Spleen (tissue), 11 donors: ENCODE results near the gene CLIP1. TPM values are rescaled to one million over a fixed set of nuclear protein-coding genes. Genes with fewer than 3 reads are reported as not detected.
A peak's percentile ranks its signal among the peaks of the same experiment; 100 is the strongest.
"Not testable (repeated sequence)": the region's sequence is repeated elsewhere in the genome, so short reads cannot be mapped to it uniquely, and the experiment has no call there.

ENCODE experiments used
- DNase-seq: peaks from one replicate; pipeline ENCODE4 v3.0.0-alpha.2; 2020
- H3K27ac ChIP-seq, 8 donors: fragments of 200-600 bp; sonication (generic) in 7 of 8; 1 replicate in 4 of 8; 2 replicates in 4 of 8; pipeline versions ENCODE4 v1.5.0 to v1.8.0; 2016 to 2021; ENCODE audit warnings: inconsistent platforms in 4 of 8, mild to moderate bottlenecking in 4 of 8, moderate library complexity in 1 of 8
- H3K27me3 ChIP-seq, 7 donors: fragments of 200-600 bp; sonication (generic) in 6 of 7; replicated peaks in 1 of 7; 1 replicate in 4 of 7; 2 replicates in 3 of 7; pipeline versions ENCODE4 v1.5.0 to v1.8.0; 2016 to 2021; ENCODE audit warnings: inconsistent platforms in 3 of 7, mild to moderate bottlenecking in 1 of 7
- H3K36me3 ChIP-seq, 6 donors: fragments of 200-600 bp; sonication (generic) in 5 of 6; 1 replicate in 4 of 6; 2 replicates in 2 of 6; pipeline versions ENCODE4 v1.5.0 to v1.8.0; 2016 to 2021; ENCODE audit warnings: inconsistent platforms in 2 of 6
- H3K4me1 ChIP-seq, 6 donors: fragments of 200-600 bp; sonication (generic) in 5 of 6; 1 replicate in 3 of 6; 2 replicates in 3 of 6; pipeline versions ENCODE4 v1.5.0 to v1.8.0; 2016 to 2021; ENCODE audit warnings: inconsistent platforms in 3 of 6
- H3K4me3 ChIP-seq, 8 donors: fragments of 200-600 bp; sonication (generic) in 7 of 8; 1 replicate in 4 of 8; 2 replicates in 4 of 8; pipeline versions ENCODE4 v1.5.0 to v1.8.0; 2016 to 2021; ENCODE audit warnings: inconsistent platforms in 4 of 8, mild to moderate bottlenecking in 4 of 8, moderate library complexity in 2 of 8
- H3K9me3 ChIP-seq, 8 donors: fragments of 200-600 bp; sonication (generic) in 7 of 8; 1 replicate in 4 of 8; 2 replicates in 4 of 8; pipeline versions ENCODE4 v1.5.0 to v1.8.0; 2016 to 2021; ENCODE audit warnings: inconsistent platforms in 4 of 8
- POLR2A ChIP-seq, 3 donors: fragments of 450-650 bp; IDR thresholded peaks; one replicate each; pipeline ENCODE4 v1.5.1; 2017; ENCODE audit warnings: antibody characterized with exemption in 3 of 3, mild to moderate bottlenecking in 1 of 3
- POLR2AphosphoS5 ChIP-seq, 3 donors: sonication (generic); formaldehyde crosslinking; IDR thresholded peaks; one replicate each; pipeline ENCODE4 v1.5.1; 2017; ENCODE audit warnings: antibody characterized with exemption in 3 of 3
- WGBS, 5 donors: extraction: QIAGEN DNeasy Blood & Tissue Kit in 3 of 5; methylation state at CpG; one replicate each; pipeline versions ENCODE4 v1.1.5 to v1.1.7; 2013 to 2018; 5-methylcytosine and 5-hydroxymethylcytosine counted together
- intact Hi-C: fragments of 100-400 bp; cut with DNase I; formaldehyde crosslinking; loops from one replicate; pipeline ENCODE4 v1.15.0; 2023; ENCODE audit warnings: low total_unique reads
- polyA plus RNA-seq, 3 donors: library from polyadenylated mRNA; stranded (reverse); fragments of 200-250 nt; gene quantifications; one replicate each; pipeline ENCODE4 v1.2.1, GENCODE V29; 2013
- total RNA-seq, 7 donors: library from RNA; depleted of rRNA in 3 of 7; stranded (reverse); fragments of >200 nt in 3 of 7; fragmentation: NEBNext Ultra II Directional in 4 of 7; extraction: Animal tissue kit (Norgen Biotek cat#: 25700) in 4 of 7; gene quantifications; one replicate each; pipeline versions ENCODE4 v1.1.0 to v1.2.1, GENCODE V29; 2016 to 2021
- TF ChIP-seq, protein P1 (sequence below), 11 experiments: fragments of 200-600 bp in 7 of 11; fragments of 450-650 bp in 4 of 11; sonication (generic) in 4 of 11; IDR thresholded peaks in 8 of 11; conservative IDR thresholded peaks in 3 of 11; 1 replicate in 7 of 11; 2 replicates in 4 of 11; pipeline versions ENCODE4 v1.4.0 to v1.8.0; 2016 to 2021; ENCODE audit warnings: antibody characterized with exemption in 11 of 11, inconsistent platforms in 4 of 11, mild to moderate bottlenecking in 1 of 11
- donor health status: healthy with polysubstance abuse.
- donor health status: DM: no; HTN: no; CAD: no; lungs with moderate emphysema.
- donor health status: DM: no; HTN: no; CAD: no.
- donor health status: Bipolar disorder and iron deficiency.
- donor health status: healthy.
- donor health status: DM: no; HTN: no; CAD: no.
- donor health status: DM: yes; HTN: yes; CAD: no.

Gene CLIP1
- total and polyA plus RNA-seq, 10 donors, result 7.8 to 80.2 (median 57.2) TPM

DNA sequence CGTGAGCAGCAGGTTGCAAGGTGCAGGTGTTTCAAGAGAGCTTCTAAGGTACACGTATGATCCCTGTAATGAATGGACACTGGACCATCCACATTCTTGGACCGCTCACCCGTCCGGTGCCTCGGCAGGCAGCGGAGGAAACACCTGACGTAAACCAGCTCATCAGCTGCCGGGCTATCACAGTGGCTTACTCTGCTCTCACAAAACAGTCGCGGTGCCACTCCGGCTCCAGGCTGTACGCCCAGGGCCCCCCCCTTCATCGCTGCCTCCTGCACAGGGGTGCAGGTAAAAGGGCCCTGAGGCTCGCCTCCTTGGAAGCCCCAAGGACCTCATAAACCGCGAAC, 156.6 kb downstream of the CLIP1 start:
- TF ChIP-seq, protein P1, sequence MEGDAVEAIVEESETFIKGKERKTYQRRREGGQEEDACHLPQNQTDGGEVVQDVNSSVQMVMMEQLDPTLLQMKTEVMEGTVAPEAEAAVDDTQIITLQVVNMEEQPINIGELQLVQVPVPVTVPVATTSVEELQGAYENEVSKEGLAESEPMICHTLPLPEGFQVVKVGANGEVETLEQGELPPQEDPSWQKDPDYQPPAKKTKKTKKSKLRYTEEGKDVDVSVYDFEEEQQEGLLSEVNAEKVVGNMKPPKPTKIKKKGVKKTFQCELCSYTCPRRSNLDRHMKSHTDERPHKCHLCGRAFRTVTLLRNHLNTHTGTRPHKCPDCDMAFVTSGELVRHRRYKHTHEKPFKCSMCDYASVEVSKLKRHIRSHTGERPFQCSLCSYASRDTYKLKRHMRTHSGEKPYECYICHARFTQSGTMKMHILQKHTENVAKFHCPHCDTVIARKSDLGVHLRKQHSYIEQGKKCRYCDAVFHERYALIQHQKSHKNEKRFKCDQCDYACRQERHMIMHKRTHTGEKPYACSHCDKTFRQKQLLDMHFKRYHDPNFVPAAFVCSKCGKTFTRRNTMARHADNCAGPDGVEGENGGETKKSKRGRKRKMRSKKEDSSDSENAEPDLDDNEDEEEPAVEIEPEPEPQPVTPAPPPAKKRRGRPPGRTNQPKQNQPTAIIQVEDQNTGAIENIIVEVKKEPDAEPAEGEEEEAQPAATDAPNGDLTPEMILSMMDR (IDR thresholded peaks at IDR 0.05 in 8 of 11, conservative IDR thresholded peaks at IDR 0.05 in 3 of 11), result no peak
- TF ChIP-seq POLR2AphosphoS5 (IDR thresholded peaks at IDR 0.05) (no peak), POLR2A (IDR thresholded peaks at IDR 0.05) (no peak)
- H3K4me3 ChIP-seq, result peak overlapping the region; percentile 69 to 99 (median 94)
- no peaks in the 10 kb centered on the region for H3K9me3 ChIP-seq
- H3K36me3 ChIP-seq, result peaks cover 0 to 50% (median 28%) of the 10 kb centered on the region in 6 donors
- peaks cover 11 to 39% (median 30%) of the 10 kb centered on the region in 6 donors for H3K4me1 ChIP-seq
- intact Hi-C loops, result no loop called here
- DNase-seq, result no peak
- 0 to 2% (median 0%) methylated on average over 8 to 17 of the region's 17 CpGs for WGBS, 5 donors
- H3K27ac ChIP-seq, result peak overlapping the region; percentile 86 to 97 (median 96)
- no peaks in the 10 kb centered on the region for H3K27me3 ChIP-seq

DNA sequence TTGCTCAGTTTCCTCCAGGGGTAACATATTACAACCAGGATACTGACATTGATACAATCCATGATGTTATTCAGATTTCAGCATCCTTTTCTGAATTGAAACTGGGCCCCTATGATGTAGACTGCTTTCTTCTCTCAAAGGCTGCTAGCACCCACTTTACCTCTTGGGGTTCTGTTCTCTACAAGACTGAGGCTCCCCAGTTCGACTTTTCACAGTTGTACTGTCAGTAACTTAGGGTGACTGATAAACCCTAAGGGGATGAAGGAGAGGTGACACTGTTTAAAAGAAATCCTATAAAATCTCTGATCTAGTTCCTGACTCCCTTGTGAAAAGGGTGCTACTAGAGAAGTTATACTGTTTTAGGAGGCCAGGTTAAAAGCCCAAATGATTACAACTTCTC, 157.0 kb downstream of the CLIP1 start:
- Histone ChIP-seq H3K36me3 (peaks cover 0 to 50% (median 32%) of the 10 kb centered on the region in 6 donors), H3K27ac (peak overlapping the region; percentile 86 to 97 (median 96)), H3K4me3 (peak overlapping the region; percentile 69 to 99 (median 94)), H3K4me1 (peaks cover 11 to 39% (median 30%) of the 10 kb centered on the region in 6 donors), H3K27me3 (no peaks in the 10 kb centered on the region), H3K9me3 (no peaks in the 10 kb centered on the region)
- TF ChIP-seq POLR2AphosphoS5 (IDR thresholded peaks at IDR 0.05), result no peak
- TF ChIP-seq POLR2A (IDR thresholded peaks at IDR 0.05), result no peak
- TF ChIP-seq, protein P1 (IDR thresholded peaks at IDR 0.05 in 8 of 11, conservative IDR thresholded peaks at IDR 0.05 in 3 of 11), result no peak
- intact Hi-C loops, result no loop called here
- no peak for DNase-seq
- 6 to 23% (median 15%) methylated on average over 1 of the region's 1 CpG for WGBS, 5 donors

- intact Hi-C loops, H3K4me3 ChIP-seq, H3K27me3 ChIP-seq, H3K27ac ChIP-seq, DNase-seq, H3K9me3 ChIP-seq: not testable (repeated sequence)
- Histone ChIP-seq H3K36me3 (peaks cover 0 to 90% (median 75%) of the 10 kb centered on the region in 6 donors), H3K4me1 (peaks cover 11 to 25% (median 19%) of the 10 kb centered on the region in 6 donors)
- WGBS, 5 donors, result 89 to 92% (median 91%) methylated on average over 14 of the region's 14 CpGs
Measured at GRCh38 chr12:122260735-122261134, 161.7 kb downstream of the CLIP1 start.

DNA sequence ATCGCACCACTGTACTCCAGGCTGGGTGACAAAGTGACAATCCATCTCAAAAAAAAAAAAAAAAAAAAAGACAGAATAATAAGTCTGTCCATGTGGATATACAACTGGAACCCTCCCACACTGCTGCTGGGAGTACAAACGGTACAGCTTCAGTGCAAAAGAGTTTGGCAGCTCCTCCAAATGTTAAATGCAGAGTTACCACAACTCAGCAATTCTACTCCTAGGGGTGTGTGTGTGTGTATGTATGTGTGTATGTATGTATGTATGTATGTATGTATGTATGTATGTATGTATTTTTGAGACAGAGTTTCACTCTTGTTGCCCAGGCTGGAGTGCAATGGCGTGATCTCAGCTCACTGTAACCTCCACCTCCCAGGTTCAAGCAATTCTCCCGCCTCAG, 163.5 kb downstream of the CLIP1 start:
- DNase-seq, H3K27ac ChIP-seq, H3K27me3 ChIP-seq, H3K9me3 ChIP-seq, H3K4me3 ChIP-seq, intact Hi-C loops, H3K4me1 ChIP-seq: not testable (repeated sequence)
- H3K36me3 ChIP-seq, result peaks cover 0 to 100% (median 79%) of the 10 kb centered on the region in 6 donors
- 86 to 95% (median 89%) methylated on average over 4 of the region's 4 CpGs for WGBS, 5 donors

DNA sequence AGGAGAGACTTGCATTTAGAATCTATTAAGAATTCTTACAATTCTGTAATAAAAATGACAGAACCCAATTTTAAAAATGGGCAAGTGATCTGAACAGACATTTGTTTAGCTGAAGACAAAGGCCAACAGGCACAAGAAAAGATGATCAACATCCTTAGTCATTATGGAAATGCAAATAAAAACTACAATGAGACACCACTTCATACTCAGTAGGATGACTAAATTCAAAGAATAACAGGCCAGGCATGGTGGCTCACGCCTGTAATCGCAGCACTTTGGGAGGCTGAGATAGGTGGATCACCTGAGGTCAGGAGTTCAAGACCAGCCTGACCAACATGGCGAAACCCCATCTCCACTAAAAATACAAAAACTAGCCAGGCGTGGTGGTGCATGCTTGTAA, 164.0 kb downstream of the CLIP1 start:
- H3K4me3 ChIP-seq, H3K27ac ChIP-seq, H3K27me3 ChIP-seq, DNase-seq, H3K4me1 ChIP-seq, H3K9me3 ChIP-seq, intact Hi-C loops: not testable (repeated sequence)
- 92 to 99% (median 95%) methylated on average over 4 of the region's 4 CpGs for WGBS, 5 donors
- peaks cover 0 to 100% (median 76%) of the 10 kb centered on the region in 6 donors for H3K36me3 ChIP-seq

DNA sequence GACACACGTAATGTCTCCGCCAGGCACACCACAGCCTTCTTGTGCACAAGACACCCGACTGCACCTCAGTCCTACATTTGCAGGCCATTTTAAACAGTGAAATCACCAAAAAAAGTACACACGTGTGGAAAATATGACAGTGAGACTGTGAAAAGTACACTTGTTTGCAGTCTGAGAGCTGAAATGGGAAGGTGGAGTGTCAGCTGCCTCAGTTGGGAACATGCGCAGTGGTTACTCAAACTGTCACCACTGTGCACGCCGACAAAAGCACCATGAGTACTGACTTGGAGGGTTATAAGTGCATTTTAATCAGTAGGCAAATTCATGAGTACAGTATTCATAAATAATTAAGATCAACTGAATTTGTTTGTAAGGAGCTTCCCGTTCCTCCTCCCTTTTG, 171.9 kb downstream of the CLIP1 start:
- Histone ChIP-seq H3K27me3 (no peaks in the 10 kb centered on the region), H3K4me1 (no peaks in the 10 kb centered on the region), H3K36me3 (peaks cover 0 to 99% (median 47%) of the 10 kb centered on the region in 6 donors), H3K27ac (no peak overlapping the region), H3K4me3 (no peak overlapping the region), H3K9me3 (no peaks in the 10 kb centered on the region)
- DNase-seq, result no peak
- WGBS, 5 donors, result 96 to 98% (median 96%) methylated on average over 8 of the region's 8 CpGs
- TF ChIP-seq POLR2A (IDR thresholded peaks at IDR 0.05) (no peak), POLR2AphosphoS5 (IDR thresholded peaks at IDR 0.05) (no peak)
- TF ChIP-seq, protein P1 (IDR thresholded peaks at IDR 0.05 in 8 of 11, conservative IDR thresholded peaks at IDR 0.05 in 3 of 11), result no peak
- intact Hi-C loops, result no loop called here
